ENCODE results near the gene CYFIP1. TPM values are rescaled to one million over a fixed set of nuclear protein-coding genes. Genes with fewer than 3 reads are reported as not detected.

Gene CYFIP1
- total RNA-seq, 1 experiment from 2014 or later: 80.3 TPM

DNA sequence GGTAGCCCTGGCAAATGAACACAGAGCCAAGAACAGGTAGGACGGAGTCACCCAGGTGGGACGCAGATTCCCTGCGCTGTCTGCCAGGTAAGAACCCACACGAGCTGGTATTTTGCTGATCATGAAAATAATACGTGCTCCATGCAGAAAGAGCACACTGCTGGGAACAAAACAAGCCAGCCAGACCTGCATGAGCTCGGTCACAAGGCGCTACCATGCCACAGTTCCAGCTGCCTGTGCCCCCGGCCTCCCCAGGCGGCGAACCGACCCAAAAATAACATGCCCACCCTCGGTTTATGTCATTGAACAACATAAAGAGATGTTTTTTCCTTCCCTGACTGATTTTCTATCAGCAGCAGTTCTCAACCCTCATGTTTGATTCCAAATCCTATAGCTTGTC is 25.8 kb downstream of the CYFIP1 start:
- no peaks in the 10 kb centered on the region for H3K27me3 ChIP-seq (ENCODE audit: low read length)
- no peaks in the 10 kb centered on the region for H3K9me2 ChIP-seq (replicated peaks; ENCODE audit: low read length)
- ChIA-PET POLR2A (ENCODE audit: unreplicated experiment) (interaction anchor here (0.5 kb wide), 1 partner anchor 20 kb away, joined by 15 read pairs; no protein-coding TSS in a partner anchor), CTCF (no interaction called here)
- intact Hi-C loops (cut with micrococcal nuclease): no loop called here
- no peaks in the 10 kb centered on the region for H3K4me1 ChIP-seq (ENCODE audit: insufficient read depth, low read length)
- no peaks in the 10 kb centered on the region for H3K9me3 ChIP-seq (ENCODE audit: low read length)
- H3K4me2 ChIP-seq (ENCODE audit: low read length): no peak overlapping the region
- no TSS peak for BruUV-seq (replicated peaks)
- H3K79me2 ChIP-seq (ENCODE audit: low read length): peaks cover 93% of the 10 kb centered on the region
- no peak overlapping the region for H3K27ac ChIP-seq (ENCODE audit: low read length)
- no peaks in the 10 kb centered on the region for H3F3A ChIP-seq (ENCODE audit: low read length, unreplicated experiment)
- no peak for DNase-seq
- 0 out of 2 replicates have a peak, but pooled peaks cover 6% of the 10 kb centered on the region for H4K20me1 ChIP-seq (ENCODE audit: low read length)
- no peak overlapping the region for H3K4me3 ChIP-seq (ENCODE audit: low read length)
- H3K9ac ChIP-seq (ENCODE audit: low read length): no peak overlapping the region
- H3K36me3 ChIP-seq (ENCODE audit: low read depth, low read length): no peaks in the 10 kb centered on the region
- no peak overlapping the region for H2AFZ ChIP-seq (ENCODE audit: low read length)
- ATAC-seq: no peak
- TF ChIP-seq, protein P1, sequence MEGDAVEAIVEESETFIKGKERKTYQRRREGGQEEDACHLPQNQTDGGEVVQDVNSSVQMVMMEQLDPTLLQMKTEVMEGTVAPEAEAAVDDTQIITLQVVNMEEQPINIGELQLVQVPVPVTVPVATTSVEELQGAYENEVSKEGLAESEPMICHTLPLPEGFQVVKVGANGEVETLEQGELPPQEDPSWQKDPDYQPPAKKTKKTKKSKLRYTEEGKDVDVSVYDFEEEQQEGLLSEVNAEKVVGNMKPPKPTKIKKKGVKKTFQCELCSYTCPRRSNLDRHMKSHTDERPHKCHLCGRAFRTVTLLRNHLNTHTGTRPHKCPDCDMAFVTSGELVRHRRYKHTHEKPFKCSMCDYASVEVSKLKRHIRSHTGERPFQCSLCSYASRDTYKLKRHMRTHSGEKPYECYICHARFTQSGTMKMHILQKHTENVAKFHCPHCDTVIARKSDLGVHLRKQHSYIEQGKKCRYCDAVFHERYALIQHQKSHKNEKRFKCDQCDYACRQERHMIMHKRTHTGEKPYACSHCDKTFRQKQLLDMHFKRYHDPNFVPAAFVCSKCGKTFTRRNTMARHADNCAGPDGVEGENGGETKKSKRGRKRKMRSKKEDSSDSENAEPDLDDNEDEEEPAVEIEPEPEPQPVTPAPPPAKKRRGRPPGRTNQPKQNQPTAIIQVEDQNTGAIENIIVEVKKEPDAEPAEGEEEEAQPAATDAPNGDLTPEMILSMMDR (conservative IDR thresholded peaks at IDR 0.05; ENCODE audit: low read depth, low read length): no peak
- TF ChIP-seq EZH2 (IDR thresholded peaks at IDR 0.05; ENCODE audit: low read length, unreplicated experiment) (no peak), EZH2phosphoT487 (IDR thresholded peaks at IDR 0.05; ENCODE audit: borderline replicate concordance, low read length) (no peak)

DNA sequence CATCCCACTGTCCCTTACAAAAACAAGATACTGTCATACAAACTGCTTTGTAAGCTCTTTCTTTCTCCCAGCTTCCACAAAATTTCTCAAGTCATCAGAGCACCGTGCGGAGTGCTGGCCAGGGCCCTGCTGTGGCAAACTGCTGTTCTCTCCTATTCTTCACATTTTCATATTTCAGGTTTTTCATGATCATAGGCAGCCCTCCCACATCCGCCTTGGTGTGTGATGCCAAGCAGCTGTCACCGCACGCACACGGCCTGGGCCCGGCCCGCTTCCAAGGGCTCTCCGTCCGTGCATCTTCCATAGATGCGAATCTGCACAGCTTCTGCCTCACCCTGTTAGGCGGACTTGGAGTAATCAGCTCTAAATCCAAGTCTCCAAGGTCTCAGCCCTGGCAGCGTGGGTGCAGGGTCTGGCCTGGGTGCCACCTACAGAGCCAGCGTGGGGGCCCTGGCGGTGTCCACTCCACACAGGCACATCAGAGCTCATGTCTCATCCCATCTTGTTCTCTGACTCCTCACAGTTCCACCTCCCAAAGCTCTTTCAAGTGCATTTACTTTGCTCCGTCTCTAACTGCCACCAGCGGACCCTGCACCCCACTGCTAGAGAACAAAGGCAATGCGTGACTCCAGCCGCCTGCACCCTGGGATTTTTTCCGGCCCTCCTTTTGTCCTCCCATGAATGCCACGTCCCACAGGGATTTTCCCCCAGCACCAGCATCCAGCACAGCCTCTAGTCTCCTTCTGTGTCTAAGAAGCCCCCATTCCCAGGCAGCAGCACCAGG is 27.2 kb downstream of the CYFIP1 start:
- no peak overlapping the region for H3K4me3 ChIP-seq (ENCODE audit: low read length)
- H3K27ac ChIP-seq (ENCODE audit: low read length): no peak overlapping the region
- no peak overlapping the region for H3K9ac ChIP-seq (ENCODE audit: low read length)
- intact Hi-C loops (cut with micrococcal nuclease): no loop called here
- H3K27me3 ChIP-seq (ENCODE audit: low read length): no peaks in the 10 kb centered on the region
- no peak overlapping the region for H3K4me2 ChIP-seq (ENCODE audit: low read length)
- no peak overlapping the region for H2AFZ ChIP-seq (ENCODE audit: low read length)
- POLR2A ChIA-PET (ENCODE audit: unreplicated experiment): no interaction called here
- H4K20me1 ChIP-seq (ENCODE audit: low read length): peaks cover 6% of the 10 kb centered on the region; the same call in 1 of the 2 replicates
- no peaks in the 10 kb centered on the region for H3K9me2 ChIP-seq (replicated peaks; ENCODE audit: low read length)
- peaks cover 93% of the 10 kb centered on the region for H3K79me2 ChIP-seq (ENCODE audit: low read length)
- no peaks in the 10 kb centered on the region for H3K36me3 ChIP-seq (ENCODE audit: low read depth, low read length)
- H3K9me3 ChIP-seq (ENCODE audit: low read length): no peaks in the 10 kb centered on the region
- no peak for DNase-seq
- no peaks in the 10 kb centered on the region for H3K4me1 ChIP-seq (ENCODE audit: insufficient read depth, low read length)
- CTCF ChIA-PET: no interaction called here
- no TSS peak for BruUV-seq (replicated peaks)
- no peaks in the 10 kb centered on the region for H3F3A ChIP-seq (ENCODE audit: low read length, unreplicated experiment)
- ATAC-seq: no peak
- TF ChIP-seq EZH2 (IDR thresholded peaks at IDR 0.05; ENCODE audit: low read length, unreplicated experiment) (no peak), EZH2phosphoT487 (IDR thresholded peaks at IDR 0.05; ENCODE audit: borderline replicate concordance, low read length) (no peak)
- TF ChIP-seq, protein P1 (conservative IDR thresholded peaks at IDR 0.05; ENCODE audit: low read depth, low read length): no peak

Data from PC-3 (cell line).